DMS79 (cell line): ENCODE data around the gene INPP5A.

Experiments
- DNase-seq: peaks from one replicate; lab custom pipeline; 2025; lab: John Stamatoyannopoulos, UW

Gene INPP5A

DNA sequence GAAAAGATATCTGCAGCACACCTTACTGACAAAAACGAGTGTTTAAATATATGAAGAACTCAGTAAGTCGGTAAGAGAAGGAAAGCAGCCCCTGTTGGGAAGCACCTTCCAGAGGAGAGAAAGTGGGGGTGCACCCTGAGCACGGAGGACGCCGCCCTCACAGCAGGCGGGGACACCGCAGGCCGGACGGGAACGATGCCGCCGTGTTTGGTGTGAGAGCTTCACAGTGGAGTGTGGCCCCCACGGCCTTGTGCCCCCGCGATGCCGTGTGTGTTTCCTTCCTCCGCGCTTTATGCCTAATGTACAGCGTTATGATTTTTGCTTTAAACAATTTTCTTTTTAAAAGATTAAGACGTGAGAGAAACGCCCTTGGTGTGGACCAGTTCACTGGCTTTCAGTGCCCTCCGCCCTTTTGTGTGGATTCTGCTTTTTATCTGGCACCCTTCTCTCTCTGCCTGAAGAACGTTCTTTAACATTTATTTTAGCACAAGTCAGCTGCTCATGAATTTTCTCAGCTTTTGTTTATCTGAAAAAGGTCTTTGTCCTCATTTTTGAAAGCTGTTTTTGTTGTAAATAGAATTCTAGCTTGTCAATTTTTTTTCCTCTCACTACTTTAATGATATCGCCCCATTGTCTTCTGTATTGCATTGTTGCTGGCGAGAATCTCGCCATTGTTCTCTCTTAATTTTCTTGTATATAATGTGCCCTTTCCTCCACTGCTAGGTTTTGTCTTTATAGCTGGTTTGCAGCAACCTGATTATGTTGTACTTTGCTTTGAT is 110.7 kb downstream of the INPP5A start:
- DNase-seq = no peak

- no peak for DNase-seq
Observed at GRCh38 chr10:132648851-132649528, 111.4 kb downstream of the INPP5A start.

DNA sequence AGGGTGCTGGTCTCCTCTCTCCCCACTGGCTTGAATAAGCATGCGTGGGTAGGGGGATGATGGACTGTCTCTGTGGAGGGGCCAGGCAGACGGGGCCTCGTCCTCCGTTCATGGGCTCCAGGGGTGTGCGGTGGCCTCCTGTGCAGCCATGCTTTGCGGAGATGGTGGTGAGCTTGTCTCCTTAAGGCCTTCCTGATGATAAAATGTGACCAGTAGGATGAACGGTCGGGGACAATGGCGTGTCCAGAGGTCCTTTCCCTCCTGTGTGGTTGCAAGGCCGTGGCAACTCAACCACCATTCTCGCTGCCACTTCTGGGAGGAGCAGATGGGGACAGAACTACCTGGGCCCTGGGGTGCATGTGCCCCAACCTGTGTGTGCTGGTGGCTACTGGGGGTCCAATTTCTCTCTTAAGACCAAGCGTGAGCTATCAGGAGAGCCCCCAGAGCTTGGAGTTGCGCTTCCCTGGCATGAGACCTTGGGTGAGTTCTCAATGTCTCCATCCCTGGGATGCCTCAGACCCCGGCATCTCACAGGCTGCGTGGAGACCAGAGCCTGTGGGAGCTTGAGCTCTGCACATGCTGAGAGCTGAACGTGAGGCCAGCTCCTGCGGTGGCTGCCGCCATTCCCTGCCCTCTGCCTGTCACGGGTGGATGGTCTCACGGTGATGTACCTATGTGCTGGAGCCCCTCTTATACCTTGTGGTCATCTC is 112.2 kb downstream of the INPP5A start:
- DNase-seq = no peak

- DNase-seq = no peak
Observed at GRCh38 chr10:132650611-132651250, 113.1 kb downstream of the INPP5A start.

- DNase-seq = no peak
Observed at GRCh38 chr10:132651511-132652029, 114.0 kb downstream of the INPP5A start.

DNA sequence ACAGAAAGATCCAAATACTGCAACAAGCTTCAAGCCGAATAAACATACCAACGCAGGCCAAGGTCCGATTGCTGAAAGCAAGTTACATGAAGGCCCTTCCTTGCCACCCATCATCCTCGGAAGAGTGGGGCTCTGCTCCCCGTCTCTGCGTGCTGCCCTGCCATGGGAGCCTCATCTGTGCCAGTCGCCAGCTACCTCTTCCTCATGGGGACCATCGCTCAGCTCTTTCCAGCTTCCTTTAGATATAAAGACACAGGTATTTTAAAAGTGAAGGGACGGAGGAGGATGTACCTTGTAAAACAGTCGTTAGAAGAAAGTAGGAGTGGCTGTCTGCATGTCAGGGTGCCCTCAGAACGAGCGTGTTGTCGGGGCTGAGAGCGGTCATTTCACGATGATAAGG is 114.9 kb downstream of the INPP5A start:
- DNase-seq = no peak

DNA sequence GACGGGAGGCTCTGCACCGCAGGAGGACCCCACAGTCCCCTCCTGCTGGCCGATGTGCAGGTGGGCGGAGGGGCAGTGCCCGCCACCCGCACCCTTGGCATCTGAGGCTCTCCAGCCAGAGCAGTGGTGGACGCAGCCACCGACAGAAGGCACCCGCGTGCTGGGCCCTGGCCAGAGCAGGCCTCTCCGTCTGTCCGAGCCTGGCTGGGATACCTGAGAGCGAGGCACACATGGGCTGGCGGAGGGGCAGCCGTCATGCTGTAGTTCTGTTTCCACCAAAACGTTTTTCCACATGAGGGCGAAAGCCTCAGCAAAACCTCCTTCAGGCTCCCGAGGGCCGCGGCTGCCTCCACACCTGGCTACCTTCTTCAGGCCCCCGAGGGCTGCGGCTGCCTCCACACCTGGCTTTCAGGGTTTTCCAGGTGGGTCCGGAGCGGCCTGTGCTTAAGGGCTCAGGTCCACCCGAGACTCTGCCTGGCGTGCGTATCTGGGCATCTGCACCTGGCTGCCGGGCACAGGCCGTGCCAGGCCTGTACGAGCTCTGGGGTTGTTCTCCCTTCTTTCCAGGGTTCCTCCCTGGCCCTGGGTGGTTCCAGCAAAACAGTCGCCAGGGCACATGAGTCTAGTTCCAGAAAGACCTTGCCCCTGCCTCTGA is 115.5 kb downstream of the INPP5A start:
- DNase-seq = no peak

DNA sequence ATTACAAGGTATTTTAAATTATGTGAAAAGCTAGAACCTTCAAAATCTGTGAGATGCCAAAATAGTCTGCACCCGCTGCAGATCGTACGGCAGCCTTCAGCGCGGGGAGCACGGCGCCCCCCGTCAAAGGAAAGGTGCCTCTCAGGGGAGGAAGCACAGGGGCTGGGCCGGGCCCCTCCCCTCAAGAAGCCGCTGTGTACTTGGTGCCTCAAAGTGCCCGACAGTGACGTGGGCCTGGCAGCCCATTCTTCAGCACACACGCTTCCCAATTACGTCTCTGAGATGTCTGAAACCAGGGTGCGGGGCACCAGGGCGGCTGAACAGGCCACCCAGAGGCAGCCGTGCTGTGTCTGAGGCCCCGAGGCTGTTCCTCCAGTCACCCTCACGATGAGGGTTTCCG is 116.1 kb downstream of the INPP5A start:
- DNase-seq = no peak

- DNase-seq = no peak
Observed at GRCh38 chr10:132654121-132654571, 116.6 kb downstream of the INPP5A start.

DNA sequence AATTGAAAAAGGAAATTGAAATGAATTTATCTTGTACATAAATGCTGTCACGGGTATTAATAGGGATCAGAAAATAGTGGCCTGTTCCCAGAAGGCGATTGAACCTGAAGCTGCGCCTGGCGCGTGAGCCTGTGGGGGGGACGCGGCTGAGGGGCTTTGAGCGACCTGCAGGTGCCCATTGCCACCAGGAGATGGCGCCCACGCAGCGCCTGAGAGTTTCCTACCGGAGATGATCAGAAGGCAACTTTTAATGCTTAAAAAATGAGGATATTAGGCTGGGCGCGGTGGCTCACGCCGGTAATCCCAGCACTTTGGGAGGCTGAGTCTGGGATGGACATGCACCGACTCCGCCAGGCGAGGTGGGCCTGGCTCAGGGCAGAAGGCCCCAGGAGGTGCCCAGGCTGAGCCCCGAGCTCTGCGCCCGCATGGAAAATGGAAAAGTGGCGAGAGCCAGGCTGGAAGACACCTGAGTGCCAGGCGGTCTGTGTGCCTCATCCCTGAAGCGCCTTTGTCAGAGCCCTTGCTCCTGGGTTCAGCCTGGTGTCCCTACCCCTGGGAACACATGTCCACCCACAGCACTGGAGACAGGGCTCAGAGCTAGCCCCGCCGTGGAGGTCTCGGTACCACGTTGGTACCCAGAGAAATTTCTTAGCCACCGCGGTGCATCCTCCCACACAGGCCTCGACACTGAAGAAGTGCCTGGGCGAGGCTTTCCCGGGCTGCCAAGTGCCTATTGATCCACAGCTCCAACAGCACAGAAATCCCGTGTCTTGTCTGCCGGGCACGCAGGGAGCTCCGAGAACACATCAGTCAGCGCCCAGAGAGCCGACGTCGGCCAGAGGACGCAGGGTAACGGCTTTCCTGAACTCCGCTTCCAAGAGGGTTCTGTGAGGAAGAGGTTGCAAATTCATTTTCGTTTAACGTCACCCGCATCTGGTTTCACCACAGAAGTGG is 117.4 kb downstream of the INPP5A start:
- no peak for DNase-seq

DNA sequence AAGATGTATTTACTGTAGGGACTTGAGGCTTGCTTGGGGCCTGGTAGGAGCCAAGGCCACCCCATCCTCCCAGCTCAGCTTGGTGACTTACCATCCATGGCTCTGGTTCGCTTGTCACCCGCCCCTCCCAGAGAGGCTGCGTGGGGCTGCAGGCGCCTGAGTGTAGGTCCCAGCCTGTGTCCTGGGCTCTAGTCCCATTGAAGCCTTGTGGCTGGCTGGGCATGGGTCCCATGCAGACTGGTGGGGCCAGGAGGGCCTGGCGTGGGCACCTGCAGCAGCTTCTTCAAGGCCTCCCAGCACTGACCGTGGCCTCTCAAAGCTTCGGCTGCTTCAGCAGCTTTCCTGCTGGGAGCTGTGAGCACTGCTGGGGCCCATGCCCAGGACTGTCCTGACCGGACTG is 118.1 kb downstream of the INPP5A start:
- DNase-seq = no peak

GRCh38 chr10:132656283-132657126 is 118.9 kb downstream of the INPP5A start:
- no peak for DNase-seq

DNA sequence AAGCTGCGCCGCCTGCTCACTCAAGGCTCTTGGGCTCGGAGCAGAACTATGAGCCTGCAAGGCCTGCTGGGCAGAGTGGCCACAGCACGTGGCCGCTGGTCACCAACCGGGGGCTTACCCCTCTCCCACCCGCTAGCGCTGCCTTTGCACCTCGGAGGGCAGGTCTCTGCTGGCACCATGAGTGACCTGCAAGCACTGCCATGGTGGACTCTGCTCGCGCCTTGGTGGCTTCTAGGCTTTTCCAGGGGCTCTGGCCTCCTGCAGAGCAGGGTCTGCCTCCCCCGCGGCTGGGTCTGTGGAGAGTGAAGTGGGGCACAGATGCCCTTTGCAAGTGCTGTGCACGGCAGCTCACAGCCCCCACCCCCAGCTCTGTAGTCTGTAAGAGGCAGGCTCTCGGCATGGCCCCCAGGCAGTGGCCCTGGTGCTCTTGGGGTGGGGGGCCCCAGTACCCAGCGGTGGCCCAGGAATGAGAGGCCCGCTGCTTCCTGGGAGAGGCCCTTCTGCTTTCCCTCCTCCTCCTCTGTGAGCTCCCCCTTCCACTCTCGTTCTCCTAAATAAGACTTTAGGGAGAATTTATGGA is 119.6 kb downstream of the INPP5A start:
- no peak for DNase-seq

DNA sequence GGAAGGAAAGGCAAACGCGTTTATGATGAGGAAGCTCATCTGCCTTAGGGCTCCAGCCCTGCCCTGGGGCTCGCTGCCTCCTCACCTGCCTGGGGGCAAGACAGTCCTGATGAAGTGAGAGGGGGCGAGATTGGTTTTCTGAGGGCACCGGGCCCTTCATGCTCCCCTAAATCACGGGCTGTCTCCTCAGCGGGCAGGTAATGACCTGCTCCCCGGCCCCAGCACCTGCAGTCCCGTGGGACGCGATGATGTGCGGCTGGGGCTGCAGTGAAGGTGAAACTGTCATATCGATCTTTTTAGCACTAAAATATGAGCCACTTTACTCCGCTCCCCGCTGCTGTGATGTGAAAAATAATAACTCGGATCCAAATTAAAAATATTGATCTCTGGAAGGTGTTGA is 120.2 kb downstream of the INPP5A start:
- no peak for DNase-seq

DNA sequence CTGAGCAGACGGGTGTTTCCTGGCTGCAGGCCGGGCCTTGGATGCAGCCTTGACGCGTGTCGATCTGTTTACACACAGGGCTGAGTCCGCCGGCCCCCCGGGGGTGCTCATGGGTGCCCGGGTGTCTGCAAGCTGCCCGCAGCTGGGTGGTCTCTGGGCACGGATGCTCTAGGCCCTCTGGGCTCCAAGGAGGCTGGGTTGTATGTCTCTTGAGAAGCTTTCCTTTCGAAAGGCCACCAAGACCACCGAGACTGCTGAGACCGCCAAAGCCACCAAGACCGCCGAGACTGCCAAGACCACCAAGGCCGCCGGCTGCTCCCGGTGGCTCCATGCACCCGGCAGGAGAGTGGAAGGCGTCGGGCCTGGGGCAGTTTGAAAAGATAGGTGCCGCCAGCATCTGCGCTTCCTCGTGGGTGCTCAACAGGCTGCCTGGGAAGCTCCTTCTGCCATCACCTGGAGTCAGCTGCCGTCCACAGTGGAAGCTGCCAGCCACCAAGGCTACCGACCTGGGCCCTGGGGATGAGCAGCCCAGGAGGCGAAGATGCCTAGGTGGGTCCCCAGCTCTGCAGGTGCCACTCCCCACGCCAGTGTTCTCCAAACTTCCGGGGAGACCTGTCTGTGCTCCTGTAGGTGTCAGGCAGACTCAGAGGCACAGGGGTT is 121.1 kb downstream of the INPP5A start:
- no peak for DNase-seq

- no peak for DNase-seq
Observed at GRCh38 chr10:132659206-132660091, 121.9 kb downstream of the INPP5A start.

DNA sequence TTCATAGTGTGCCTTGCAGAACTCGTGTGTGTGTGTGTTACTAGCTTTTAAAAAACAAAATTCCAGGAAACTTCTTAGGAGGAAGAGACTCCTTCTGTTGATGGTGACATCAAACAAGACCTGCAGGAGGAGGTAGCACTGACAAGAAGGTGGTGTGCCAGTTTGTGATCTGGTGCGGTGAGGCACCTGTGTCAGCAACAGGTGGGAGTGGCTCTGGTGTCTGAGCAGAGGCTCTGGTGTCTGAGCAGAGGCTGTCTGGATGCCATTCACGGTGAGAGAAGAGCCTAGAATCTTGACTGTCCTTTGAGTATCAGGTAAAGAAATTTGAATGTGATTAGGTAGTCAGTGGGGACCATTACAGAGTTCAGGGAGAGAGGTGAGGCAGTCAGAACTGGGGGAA is 122.8 kb downstream of the INPP5A start:
- DNase-seq = no peak
